HepG2 (cell line): ENCODE data around the gene MPPE1. TPM values are rescaled to one million over a fixed set of nuclear protein-coding genes. Genes with fewer than 3 reads are reported as not detected.
A peak's percentile ranks its signal among the peaks of the same experiment; 100 is the strongest.

Experiments used
- CAMTA2 ChIP-seq: sonication (generic); formaldehyde crosslinking; IDR thresholded peaks from 2 replicates; pipeline ENCODE4 v1.4.0; 2020; ENCODE audit warnings: mild to moderate bottlenecking, missing genetic modification reagents, borderline replicate concordance
- CCAR2 ChIP-seq: fragments of 200-400 bp; formaldehyde crosslinking; optimal IDR thresholded peaks from 2 replicates; pipeline ENCODE3; 2018; ENCODE audit warnings: low read depth, mild to moderate bottlenecking, low read length, moderate library complexity
- GABPB1 ChIP-seq: IDR thresholded peaks from 2 replicates; pipeline ENCODE4 v1.6.1; 2016; ENCODE audit warnings: mild to moderate bottlenecking, missing genetic modification reagents, moderate library complexity, missing compliant biosample characterization
- HMG20A ChIP-seq: IDR thresholded peaks from 2 replicates; pipeline ENCODE4 v1.6.1; 2016; ENCODE audit warnings: borderline replicate concordance
- HNRNPUL1 ChIP-seq: fragments of 200-400 bp; formaldehyde crosslinking; IDR thresholded peaks from 2 replicates; pipeline ENCODE4 v1.6.1; 2017; ENCODE audit warnings: low read depth, mild to moderate bottlenecking, low read length, moderate library complexity
- IRF2 ChIP-seq: IDR thresholded peaks from 2 replicates; pipeline ENCODE4 v1.6.1; 2018; ENCODE audit warnings: missing genetic modification reagents, missing compliant biosample characterization
- KLF11 ChIP-seq: IDR thresholded peaks from 2 replicates; pipeline ENCODE4 v1.6.1; 2016; ENCODE audit warnings: missing compliant biosample characterization
- NONO ChIP-seq, 2 experiments: fragments of 450-650 bp in 1 of 2; sonication (generic) in 1 of 2; formaldehyde crosslinking in 1 of 2; IDR thresholded peaks in 1 of 2; conservative IDR thresholded peaks in 1 of 2; 2 replicates each; pipeline versions ENCODE4 v1.6.1 to v1.8.0; 2017 to 2022; ENCODE audit warnings: mild to moderate bottlenecking in 1 of 2, missing genetic modification reagents in 1 of 2, moderate library complexity in 1 of 2
- POLR2A ChIP-seq, 2 experiments: IDR thresholded peaks; 2 replicates each; pipeline ENCODE4 v1.6.1; 2011; ENCODE audit warnings: low read depth in 2 of 2, low read length in 2 of 2, mild to moderate bottlenecking in 1 of 2, moderate library complexity in 1 of 2; ENCODE audit not compliant: insufficient read depth in 1 of 2
- RCOR2 ChIP-seq: IDR thresholded peaks from 2 replicates; pipeline ENCODE4 v1.6.1; 2016; ENCODE audit warnings: missing biosample characterization, missing genetic modification reagents
- THYN1 ChIP-seq: sonication (generic); formaldehyde crosslinking; IDR thresholded peaks from 2 replicates; pipeline ENCODE4 v1.8.1; 2023; ENCODE audit warnings: low read depth, mild to moderate bottlenecking, moderate library complexity, missing genetic modification reagents, borderline replicate concordance
- WIZ ChIP-seq: sonication (generic); formaldehyde crosslinking; IDR thresholded peaks from 2 replicates; pipeline ENCODE4 v1.5.1; 2020; ENCODE audit warnings: mild to moderate bottlenecking, missing genetic modification reagents
- YY1 ChIP-seq: IDR thresholded peaks from 2 replicates; pipeline ENCODE4 v1.6.1; 2011; ENCODE audit warnings: low read length, low read depth, moderate library complexity, mild to moderate bottlenecking; ENCODE audit not compliant: insufficient read depth, insufficient replicate concordance
- ZKSCAN8 ChIP-seq: IDR thresholded peaks from 2 replicates; pipeline ENCODE4 v1.6.1; 2016; ENCODE audit warnings: borderline replicate concordance, missing genetic modification reagents, missing compliant biosample characterization
- ZNF232 ChIP-seq: sonication (generic); formaldehyde crosslinking; IDR thresholded peaks from 2 replicates; pipeline ENCODE4 v1.4.0; 2020; ENCODE audit warnings: missing genetic modification reagents, borderline replicate concordance
- ZNF235 ChIP-seq: sonication (generic); formaldehyde crosslinking; IDR thresholded peaks from 2 replicates; pipeline ENCODE4 v1.8.1; 2023; ENCODE audit warnings: mild to moderate bottlenecking, missing genetic modification reagents, borderline replicate concordance
- ZNF446 ChIP-seq: sonication (generic); formaldehyde crosslinking; IDR thresholded peaks from 2 replicates; pipeline ENCODE4 v1.5.0; 2020; ENCODE audit warnings: mild to moderate bottlenecking, missing genetic modification reagents
- ZNF496 ChIP-seq: sonication (generic); formaldehyde crosslinking; IDR thresholded peaks from 2 replicates; pipeline ENCODE4 v1.8.1; 2023; ENCODE audit warnings: mild to moderate bottlenecking, moderate library complexity, missing genetic modification reagents; ENCODE audit not compliant: insufficient replicate concordance
- ZNF513 ChIP-seq: sonication (generic); formaldehyde crosslinking; conservative IDR thresholded peaks from 2 replicates; pipeline ENCODE4 v1.5.0; 2020; ENCODE audit warnings: missing genetic modification reagents
- ZNF549 ChIP-seq: sonication (generic); formaldehyde crosslinking; IDR thresholded peaks from 2 replicates; pipeline ENCODE4 v1.5.0; 2020; ENCODE audit warnings: missing genetic modification reagents
- ZNF616 ChIP-seq: sonication (generic); formaldehyde crosslinking; IDR thresholded peaks from 2 replicates; pipeline ENCODE4 v1.5.0; 2020; ENCODE audit warnings: low read depth, mild to moderate bottlenecking, missing genetic modification reagents
- polyA plus RNA-seq, 8 experiments: library from polyadenylated mRNA; depleted of rRNA in 3 of 8; stranded (reverse) in 7 of 8; unstranded in 1 of 8; fragments of >200 nt; fragmentation: Illumina TruSeq in 4 of 8; extraction: Trizol in 4 of 8; gene quantifications; 2 replicates each; pipeline versions ENCODE4 v1.2.1 to v1.2.3, GENCODE V29; 2011 to 2016; ENCODE audit warnings: low read depth in 4 of 8, missing spikeins in 1 of 8, mixed read lengths in 1 of 8; ENCODE audit not compliant: insufficient read depth in 1 of 8
- total RNA-seq, 5 experiments: library from RNA; depleted of rRNA; stranded (reverse); fragments of >200 nt; fragmentation: Illumina TruSeq; extraction: Trizol; gene quantifications; 2 replicates each; pipeline ENCODE4 v1.2.3, GENCODE V29; 2016; ENCODE audit warnings: low read depth in 1 of 5
- TF ChIP-seq, protein P1 (sequence below): sonication (generic); formaldehyde crosslinking; IDR thresholded peaks from 2 replicates; pipeline ENCODE4 v1.4.0; 2020; ENCODE audit warnings: mild to moderate bottlenecking, missing genetic modification reagents
- TF ChIP-seq, protein P2 (sequence below): sonication (generic); formaldehyde crosslinking; conservative IDR thresholded peaks from 2 replicates; pipeline ENCODE4 v1.4.0; 2020; ENCODE audit warnings: mild to moderate bottlenecking, missing genetic modification reagents, moderate library complexity

MPPE1 gene
- total and polyA plus RNA-seq, 2 of the 13 experiments (the other 11 are each of a cell fraction or from before 2014, with no cell fraction given): 9.6 to 11.9 TPM

GRCh38 chr18:11955239-11956029 lies 47.3 kb upstream of the MPPE1 start (continued):
- TF ChIP-seq ZNF513 (CRISPR knock-in tag) (no peak), ZNF446 (CRISPR knock-in tag) (no peak), ZNF496 (no peak), KLF11 (no peak), ZNF235 (CRISPR knock-in tag) (no peak), CAMTA2 (CRISPR knock-in tag) (no peak), IRF2 (CRISPR knock-in tag) (peak; percentile 88), CCAR2 (no peak), ZNF549 (CRISPR knock-in tag) (no peak), GABPB1 (CRISPR knock-in tag) (no peak), NONO (IDR thresholded peaks at IDR 0.05) (no peak), NONO (CRISPR knock-in tag; conservative IDR thresholded peaks at IDR 0.05) (no peak), RCOR2 (CRISPR knock-in tag) (0 out of 2 replicates have a peak, but pooled peaks have one; percentile 39), ZNF232 (CRISPR knock-in tag) (no peak), HMG20A (CRISPR knock-in tag) (0 out of 2 replicates have a peak, but pooled peaks have one; percentile 35), HNRNPUL1 (no peak), THYN1 (CRISPR knock-in tag) (no peak), ZNF616 (no peak), WIZ (CRISPR knock-in tag) (no peak), YY1 (no peak), ZKSCAN8 (CRISPR knock-in tag) (no peak), POLR2A (IDR thresholded peaks at IDR 0.05; ENCODE audit: insufficient read depth in 1 of 2, low read depth in 2 of 2, low read length in 2 of 2) (no peak)
- TF ChIP-seq, protein P1, sequence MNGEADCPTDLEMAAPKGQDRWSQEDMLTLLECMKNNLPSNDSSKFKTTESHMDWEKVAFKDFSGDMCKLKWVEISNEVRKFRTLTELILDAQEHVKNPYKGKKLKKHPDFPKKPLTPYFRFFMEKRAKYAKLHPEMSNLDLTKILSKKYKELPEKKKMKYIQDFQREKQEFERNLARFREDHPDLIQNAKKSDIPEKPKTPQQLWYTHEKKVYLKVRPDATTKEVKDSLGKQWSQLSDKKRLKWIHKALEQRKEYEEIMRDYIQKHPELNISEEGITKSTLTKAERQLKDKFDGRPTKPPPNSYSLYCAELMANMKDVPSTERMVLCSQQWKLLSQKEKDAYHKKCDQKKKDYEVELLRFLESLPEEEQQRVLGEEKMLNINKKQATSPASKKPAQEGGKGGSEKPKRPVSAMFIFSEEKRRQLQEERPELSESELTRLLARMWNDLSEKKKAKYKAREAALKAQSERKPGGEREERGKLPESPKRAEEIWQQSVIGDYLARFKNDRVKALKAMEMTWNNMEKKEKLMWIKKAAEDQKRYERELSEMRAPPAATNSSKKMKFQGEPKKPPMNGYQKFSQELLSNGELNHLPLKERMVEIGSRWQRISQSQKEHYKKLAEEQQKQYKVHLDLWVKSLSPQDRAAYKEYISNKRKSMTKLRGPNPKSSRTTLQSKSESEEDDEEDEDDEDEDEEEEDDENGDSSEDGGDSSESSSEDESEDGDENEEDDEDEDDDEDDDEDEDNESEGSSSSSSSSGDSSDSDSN (CRISPR knock-in tag): no peak
- TF ChIP-seq, protein P2, sequence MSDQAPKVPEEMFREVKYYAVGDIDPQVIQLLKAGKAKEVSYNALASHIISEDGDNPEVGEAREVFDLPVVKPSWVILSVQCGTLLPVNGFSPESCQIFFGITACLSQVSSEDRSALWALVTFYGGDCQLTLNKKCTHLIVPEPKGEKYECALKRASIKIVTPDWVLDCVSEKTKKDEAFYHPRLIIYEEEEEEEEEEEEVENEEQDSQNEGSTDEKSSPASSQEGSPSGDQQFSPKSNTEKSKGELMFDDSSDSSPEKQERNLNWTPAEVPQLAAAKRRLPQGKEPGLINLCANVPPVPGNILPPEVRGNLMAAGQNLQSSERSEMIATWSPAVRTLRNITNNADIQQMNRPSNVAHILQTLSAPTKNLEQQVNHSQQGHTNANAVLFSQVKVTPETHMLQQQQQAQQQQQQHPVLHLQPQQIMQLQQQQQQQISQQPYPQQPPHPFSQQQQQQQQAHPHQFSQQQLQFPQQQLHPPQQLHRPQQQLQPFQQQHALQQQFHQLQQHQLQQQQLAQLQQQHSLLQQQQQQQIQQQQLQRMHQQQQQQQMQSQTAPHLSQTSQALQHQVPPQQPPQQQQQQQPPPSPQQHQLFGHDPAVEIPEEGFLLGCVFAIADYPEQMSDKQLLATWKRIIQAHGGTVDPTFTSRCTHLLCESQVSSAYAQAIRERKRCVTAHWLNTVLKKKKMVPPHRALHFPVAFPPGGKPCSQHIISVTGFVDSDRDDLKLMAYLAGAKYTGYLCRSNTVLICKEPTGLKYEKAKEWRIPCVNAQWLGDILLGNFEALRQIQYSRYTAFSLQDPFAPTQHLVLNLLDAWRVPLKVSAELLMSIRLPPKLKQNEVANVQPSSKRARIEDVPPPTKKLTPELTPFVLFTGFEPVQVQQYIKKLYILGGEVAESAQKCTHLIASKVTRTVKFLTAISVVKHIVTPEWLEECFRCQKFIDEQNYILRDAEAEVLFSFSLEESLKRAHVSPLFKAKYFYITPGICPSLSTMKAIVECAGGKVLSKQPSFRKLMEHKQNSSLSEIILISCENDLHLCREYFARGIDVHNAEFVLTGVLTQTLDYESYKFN (CRISPR knock-in tag): peak; percentile 83
